HG03571 (cell line): ENCODE measurements around the gene STX3.
A peak's percentile ranks its signal among the peaks of the same experiment; 100 is the strongest.
"Not testable (repeated sequence)": the region's sequence is repeated elsewhere in the genome, so short reads cannot be mapped to it uniquely, and the experiment has no call there.

ENCODE experiments used
- ATAC-seq: cut with Tn5 transposase; IDR thresholded peaks from one replicate; pipeline ENCODE4 v1.9.1; 2021; ENCODE audit not compliant: unreplicated experiment

STX3 gene

GRCh38 chr11:59787816-59788215 lies 32.6 kb downstream of the STX3 start:
- no peak for ATAC-seq

GRCh38 chr11:59791639-59792038 lies 36.5 kb downstream of the STX3 start:
- ATAC-seq: no peak

GRCh38 chr11:59792507-59792906 lies 37.3 kb downstream of the STX3 start:
- no peak for ATAC-seq

- no peak for ATAC-seq
Measured at GRCh38 chr11:59794417-59794816, 39.2 kb downstream of the STX3 start.

GRCh38 chr11:59800390-59801025 lies 45.3 kb downstream of the STX3 start:
- ATAC-seq: no peak

- ATAC-seq: no peak
Measured at GRCh38 chr11:59801160-59801706, 46.1 kb downstream of the STX3 start.

GRCh38 chr11:59801981-59802638 lies 46.9 kb downstream of the STX3 start:
- no peak for ATAC-seq

GRCh38 chr11:59802639-59803176 lies 47.5 kb downstream of the STX3 start:
- no peak for ATAC-seq

- no peak for ATAC-seq
Measured at GRCh38 chr11:59804061-59804460, 48.9 kb downstream of the STX3 start.

GRCh38 chr11:59807047-59807610 lies 52.0 kb downstream of the STX3 start:
- no peak for ATAC-seq

GRCh38 chr11:59810189-59810910 lies 55.2 kb downstream of the STX3 start, which contains the start of gene MRPL16:
TSS of gene MRPL16 (minus strand) at chr11:59810778. CDS start at chr11:59810658, 120 bp downstream.
- peak; percentile 98 for ATAC-seq

GRCh38 chr11:59810911-59811259 lies 55.7 kb downstream of the STX3 start:
- no peak for ATAC-seq

GRCh38 chr11:59812220-59812619 lies 57.0 kb downstream of the STX3 start:
- no peak for ATAC-seq

- ATAC-seq: no peak
Measured at GRCh38 chr11:59813364-59813763, 58.2 kb downstream of the STX3 start.

GRCh38 chr11:59814021-59814420 lies 58.8 kb downstream of the STX3 start:
- no peak for ATAC-seq

- ATAC-seq: no peak
Measured at GRCh38 chr11:59815754-59816153, 60.6 kb downstream of the STX3 start.

GRCh38 chr11:59816434-59816833 lies 61.3 kb downstream of the STX3 start:
- ATAC-seq: not testable (repeated sequence)

GRCh38 chr11:59818572-59818971 lies 63.4 kb downstream of the STX3 start:
- ATAC-seq: no peak

- ATAC-seq: peak; percentile 76
Measured at GRCh38 chr11:59822989-59823566, 67.9 kb downstream of the STX3 start.

- ATAC-seq: no peak
Measured at GRCh38 chr11:59829358-59829757, 74.2 kb downstream of the STX3 start.

GRCh38 chr11:59833602-59834001 lies 78.4 kb downstream of the STX3 start:
- no peak for ATAC-seq
